GM19328 (cell line): ENCODE data around the gene VWF.

Source experiments
- ATAC-seq: cut with Tn5 transposase; IDR thresholded peaks from one replicate; pipeline ENCODE4 v1.9.1; 2021; ENCODE audit warnings: mild to moderate bottlenecking, moderate library complexity; ENCODE audit not compliant: unreplicated experiment

Gene VWF

DNA sequence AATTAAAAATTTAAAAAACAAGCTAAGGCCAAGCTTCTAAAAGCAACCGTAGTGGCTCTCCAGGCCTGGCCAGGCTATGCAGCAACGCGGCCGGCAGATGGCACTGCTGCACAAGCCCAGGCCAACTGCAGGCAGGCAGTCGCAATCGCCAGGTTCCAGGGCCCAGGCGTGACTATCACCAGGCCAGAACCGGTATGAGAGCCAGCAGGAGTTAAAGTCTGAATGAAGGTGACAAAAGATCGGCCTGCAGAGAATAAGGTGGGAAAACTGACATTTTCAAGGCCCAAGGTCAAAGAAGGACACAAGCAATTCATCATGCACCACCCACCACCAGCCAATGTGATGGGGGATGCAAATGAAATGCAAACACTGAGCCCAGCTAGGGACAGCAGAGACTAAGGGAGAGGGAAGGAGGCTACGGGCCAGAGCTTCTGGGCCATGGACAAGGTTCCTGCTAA is 135.8 kb downstream of the VWF start:
- no peak for ATAC-seq

DNA sequence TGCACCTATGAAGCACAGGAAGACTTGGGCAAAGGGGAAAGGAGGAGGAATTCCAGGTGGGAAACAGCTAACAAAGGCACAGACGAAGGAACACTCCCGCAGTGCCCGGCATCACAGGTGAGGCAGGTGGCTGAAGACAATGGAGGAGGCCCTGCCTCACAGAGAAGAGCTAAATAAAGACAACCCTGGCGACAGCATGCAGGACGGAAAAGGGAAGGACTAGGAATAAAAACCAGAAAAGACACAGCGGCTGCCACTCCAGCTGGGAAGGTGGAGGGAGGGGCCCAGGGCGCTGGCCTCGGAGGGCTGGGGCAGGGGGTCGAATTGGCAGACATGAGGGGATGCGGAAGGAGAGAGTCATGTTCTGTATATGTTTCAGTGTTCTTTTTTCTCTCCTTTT is 136.4 kb downstream of the VWF start:
- no peak for ATAC-seq

DNA sequence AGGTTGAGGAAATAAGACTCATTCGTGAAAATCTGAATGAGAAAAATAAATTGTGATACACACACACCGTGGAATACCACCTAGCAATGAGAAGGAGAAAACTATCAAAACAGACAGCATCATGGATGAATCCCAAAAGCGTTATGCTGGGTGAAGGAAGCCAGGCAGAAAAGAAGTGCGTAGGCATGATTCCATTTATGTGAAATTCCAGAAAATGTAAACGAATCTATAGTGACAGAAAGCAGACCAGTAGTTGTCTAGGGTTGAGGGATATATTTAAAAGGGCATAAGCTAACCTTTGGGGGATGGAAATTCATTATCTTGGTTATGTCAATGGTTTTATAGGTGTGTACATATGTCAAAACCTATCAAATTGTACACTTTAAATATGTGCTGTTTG is 136.9 kb downstream of the VWF start:
- ATAC-seq = no peak

DNA sequence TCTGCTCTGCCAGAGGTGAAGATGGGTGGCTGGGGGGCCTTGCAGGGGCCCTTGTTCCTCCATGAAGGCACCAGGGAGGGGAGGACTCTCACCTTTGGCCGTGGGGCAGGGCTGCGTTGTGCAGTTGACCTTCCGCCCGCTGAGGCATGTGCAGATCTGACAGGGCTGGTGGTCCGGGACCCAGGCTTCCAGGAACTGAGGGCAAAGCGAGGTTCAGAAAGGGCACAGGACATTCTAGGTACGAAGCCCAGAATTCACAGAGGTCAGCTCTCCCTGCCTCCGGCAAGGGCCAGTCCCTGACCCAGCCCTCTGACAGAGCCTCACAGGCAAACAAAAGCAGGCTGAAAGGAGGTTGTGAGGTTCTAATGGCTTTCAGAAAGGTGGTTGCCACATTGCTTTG is 139.0 kb downstream of the VWF start:
- ATAC-seq = no peak

DNA sequence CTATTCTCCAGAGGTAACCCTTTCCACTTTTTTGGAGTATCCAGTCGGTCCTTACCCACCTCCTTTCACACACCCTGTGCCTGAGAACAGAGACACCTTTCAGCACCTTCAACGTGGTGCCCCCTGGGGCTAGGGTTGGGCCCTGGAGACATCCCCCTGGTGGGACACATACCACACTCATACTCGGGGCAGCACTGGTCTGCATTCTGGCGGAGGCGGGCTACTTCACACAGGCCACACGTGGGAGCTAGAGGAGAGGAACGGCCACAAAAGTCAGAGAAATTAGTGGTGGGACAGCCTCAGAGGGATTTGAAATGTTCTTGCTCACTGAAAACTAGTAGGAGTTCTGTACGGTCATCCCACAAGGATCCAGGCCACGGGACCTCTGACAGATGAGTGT is 139.6 kb downstream of the VWF start:
- ATAC-seq = no peak

DNA sequence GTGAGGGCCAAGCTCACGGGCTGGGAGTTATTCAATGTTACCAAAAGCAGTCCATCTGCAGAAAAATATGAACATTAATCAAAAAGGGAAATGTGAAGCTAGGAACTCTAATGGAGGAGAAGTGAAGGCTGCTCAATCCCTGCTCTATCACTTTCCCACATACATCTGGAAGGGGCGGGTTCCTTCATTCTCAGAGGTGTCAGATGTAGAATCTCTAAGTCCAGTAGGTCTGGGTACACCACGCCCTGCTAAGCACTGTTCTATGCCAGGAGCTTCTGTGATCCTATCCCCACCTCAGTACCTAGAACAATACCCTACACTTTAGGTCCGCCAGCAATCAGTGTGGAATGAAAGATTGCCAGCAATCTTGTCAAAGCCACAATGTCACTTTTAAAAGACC is 142.4 kb downstream of the VWF start:
- no peak for ATAC-seq

DNA sequence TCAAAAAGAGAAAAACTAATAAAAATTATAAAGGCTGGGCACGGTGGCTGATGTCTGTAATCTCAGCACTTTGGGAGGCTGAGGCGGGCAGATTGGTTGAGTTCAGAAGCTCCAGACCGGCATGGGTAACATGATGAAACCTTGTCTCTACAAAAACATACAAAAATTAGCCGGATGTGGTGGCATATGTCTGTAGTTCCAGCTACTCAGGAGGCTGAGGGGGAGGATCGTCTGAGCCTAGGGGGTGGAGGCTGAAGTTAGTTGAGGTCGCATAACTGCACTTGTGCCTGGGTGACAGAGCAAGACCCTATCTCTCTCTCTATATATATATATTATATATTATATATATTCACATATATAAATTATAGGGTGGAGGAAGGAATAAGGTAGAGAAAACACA is 146.9 kb downstream of the VWF start:
- no peak for ATAC-seq

DNA sequence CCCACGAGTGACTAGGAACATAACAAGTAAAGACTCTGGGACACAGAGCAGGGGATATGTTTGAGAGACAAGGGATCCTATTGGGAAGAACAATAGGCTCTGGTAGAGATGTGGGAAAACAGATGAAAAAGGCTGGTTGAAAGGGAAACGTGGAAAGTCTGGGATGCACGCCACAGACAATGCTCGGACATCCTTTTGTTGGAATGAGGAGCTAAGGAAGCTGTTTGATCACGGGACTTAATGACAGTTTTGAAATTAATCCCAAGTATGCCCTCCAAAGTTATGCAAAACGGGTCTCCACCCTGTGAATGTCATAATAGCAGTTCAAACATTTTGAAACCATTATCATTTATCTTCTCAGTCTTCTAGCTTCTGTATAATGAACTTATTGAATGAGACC is 147.8 kb downstream of the VWF start:
- ATAC-seq = no peak

DNA sequence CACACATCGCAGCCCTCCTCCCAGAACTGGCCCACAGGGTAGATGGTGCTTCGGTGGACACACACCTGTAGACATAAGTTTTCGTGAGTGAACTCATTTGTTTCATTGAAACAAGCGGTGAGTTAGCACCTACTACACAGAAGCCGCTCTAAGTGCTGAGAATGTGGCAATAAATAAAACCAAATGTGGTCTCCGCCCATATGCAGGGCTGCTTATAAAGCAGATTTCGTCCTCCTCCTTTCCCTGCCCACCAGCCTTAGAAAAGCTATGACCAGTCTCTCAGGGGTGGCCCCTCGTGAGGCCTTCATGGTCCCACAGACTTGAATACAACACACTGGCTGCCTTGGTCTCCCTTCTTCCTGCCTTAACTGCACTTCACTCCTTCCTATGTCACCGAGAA is 148.3 kb downstream of the VWF start:
- no peak for ATAC-seq

DNA sequence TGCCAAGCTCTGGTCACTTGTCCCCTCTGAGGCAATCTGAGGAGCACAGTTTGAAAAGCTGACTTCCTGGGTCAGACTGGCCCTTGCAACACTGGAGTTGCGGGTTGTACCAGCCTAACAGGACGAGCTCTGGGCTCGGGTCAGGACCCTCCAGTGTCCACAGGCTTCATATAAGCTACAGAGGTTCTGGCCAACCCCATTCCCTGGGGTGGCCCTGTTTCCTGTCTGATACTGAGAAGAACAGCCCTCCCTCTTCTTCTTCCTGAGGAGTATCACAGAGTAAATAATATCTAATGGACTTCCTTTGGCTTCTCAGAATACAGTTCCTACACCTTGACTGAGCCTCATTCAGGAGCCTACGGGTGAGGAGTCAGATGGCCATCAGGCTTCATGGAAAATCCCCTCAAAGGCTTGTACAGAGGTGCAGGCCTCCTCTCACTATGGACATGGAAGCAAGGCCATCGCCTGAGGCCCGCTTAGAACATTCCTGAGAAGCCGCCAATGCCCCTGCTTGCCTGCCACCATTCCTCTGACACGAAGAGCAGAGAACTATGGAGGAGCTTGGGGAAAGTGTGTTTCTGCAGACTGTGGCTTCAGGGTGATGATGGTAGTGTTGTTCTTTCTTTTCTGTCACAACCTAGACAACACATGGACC is 150.9 kb downstream of the VWF start:
- ATAC-seq = no peak

DNA sequence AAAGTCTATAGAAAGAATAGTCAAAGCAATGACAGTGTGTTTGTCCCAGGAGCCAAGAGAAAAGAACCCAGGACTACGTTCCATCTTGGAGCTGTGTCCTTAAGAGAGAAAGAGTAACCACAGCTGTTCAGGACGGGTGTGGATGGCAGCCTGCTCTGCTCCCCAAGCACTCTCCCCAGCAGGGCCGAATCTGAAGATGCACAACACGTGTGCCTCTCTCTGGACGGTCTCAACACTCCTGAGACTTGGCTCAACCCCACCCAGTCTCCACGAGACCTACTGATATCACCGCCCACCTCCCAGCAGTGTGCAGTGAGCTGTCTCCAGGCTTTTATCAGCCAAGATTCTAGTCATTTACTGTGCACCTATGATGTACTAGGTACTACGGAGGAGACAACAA is 152.1 kb downstream of the VWF start:
- ATAC-seq = no peak

DNA sequence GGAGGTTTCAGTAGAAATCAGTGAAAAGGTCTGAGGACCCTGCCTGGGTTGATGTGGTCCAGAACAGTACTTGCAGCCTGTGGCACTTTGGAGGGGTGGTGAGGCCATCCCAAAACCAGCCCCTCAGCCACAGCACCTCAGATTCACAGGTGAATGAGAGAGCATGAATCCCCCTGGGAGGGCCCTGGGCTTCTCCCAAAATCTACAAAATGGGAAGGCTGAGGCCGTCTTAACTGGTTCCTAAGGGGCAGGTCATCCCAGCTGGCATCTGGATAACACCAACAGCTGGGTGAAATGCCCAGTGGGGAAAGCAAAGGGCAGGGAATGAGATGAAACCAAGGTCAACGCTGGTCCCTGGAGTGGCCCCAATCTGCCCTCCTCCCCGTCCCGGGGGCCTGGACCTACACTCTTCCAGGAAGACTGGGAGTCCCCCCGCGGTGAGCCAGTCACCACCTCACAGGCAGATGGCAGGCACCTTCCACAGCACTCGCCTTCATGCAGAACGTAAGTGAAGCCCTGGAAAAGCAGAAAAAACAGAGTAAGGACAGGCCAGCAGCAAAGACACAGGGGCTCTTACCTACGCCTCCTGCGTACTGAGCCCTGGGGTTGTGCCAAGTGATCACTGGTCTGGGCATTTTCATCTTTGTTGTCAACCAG is 153.1 kb downstream of the VWF start:
- no peak for ATAC-seq

DNA sequence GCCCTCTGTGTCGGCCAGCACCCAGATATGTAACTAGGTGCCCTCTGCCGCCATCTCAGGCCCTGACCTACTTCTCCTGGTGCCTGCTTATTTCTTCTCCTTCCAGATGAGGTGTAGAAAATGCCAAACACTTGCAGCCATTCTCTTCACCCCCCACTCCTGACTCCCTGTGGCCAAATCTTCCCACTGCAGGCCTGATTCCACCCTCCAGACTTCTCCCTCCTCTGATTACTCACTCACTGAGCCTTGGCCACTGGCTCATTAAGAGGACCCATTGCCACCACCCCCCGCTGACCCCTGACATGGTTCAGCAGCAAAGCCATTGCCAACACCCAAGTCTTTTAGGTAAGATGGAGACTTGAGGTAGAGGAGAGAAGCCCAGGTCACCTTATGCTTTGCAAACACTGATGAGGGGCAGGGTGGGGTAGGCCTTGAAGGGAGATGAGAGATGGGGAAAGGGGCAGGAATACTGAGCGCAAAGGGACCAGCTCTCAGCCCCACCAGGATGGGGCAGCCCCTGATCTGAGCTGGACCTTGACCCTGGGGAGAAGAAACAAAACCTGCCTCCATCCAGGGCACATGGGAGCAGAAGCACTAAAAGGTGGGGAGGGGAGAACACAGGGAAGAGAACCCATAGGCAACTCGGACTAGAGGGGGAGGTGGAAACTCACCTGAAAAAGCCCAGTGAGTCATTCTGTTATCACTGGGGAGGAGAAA is 154.3 kb downstream of the VWF start:
- no peak for ATAC-seq

DNA sequence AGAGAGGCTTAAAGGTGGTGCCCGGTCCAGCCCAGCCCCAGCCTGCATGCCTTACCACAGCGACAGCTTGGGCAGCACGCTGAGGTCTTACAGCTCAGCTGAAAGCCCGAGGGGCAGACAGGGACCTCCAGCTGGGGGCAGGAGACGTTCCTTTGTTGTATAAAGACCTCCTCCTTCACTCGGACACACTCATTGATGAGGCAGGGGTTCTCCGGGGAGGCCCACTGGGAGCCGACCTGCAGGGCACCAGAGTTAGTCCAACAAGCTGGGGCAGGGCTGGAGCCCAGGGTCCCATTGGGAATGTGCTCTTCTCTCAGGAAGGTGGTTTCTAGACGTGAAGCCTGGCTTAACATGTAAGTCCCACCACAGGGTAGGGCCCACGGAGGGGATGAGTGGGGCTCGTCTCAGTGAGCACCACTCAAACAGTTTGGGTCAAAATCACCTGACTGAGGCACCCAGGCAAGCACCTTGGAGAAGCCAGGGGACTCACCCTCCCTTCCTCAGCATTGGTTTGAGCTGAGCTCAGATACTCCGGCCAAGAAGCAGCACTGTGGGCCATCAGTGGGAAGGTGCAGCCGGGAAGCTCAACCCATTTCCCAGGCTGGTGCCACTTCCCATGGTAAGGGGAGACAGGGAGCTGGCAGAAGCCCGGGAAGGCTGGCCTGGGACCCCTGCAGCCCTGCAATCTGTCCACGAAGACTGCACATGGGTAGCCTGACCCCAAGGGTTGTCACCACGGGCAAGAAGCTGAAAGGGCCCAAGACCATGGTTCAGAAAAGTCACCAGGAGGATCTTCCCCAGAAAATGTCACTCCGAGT is 155.1 kb downstream of the VWF start:
- ATAC-seq = no peak

DNA sequence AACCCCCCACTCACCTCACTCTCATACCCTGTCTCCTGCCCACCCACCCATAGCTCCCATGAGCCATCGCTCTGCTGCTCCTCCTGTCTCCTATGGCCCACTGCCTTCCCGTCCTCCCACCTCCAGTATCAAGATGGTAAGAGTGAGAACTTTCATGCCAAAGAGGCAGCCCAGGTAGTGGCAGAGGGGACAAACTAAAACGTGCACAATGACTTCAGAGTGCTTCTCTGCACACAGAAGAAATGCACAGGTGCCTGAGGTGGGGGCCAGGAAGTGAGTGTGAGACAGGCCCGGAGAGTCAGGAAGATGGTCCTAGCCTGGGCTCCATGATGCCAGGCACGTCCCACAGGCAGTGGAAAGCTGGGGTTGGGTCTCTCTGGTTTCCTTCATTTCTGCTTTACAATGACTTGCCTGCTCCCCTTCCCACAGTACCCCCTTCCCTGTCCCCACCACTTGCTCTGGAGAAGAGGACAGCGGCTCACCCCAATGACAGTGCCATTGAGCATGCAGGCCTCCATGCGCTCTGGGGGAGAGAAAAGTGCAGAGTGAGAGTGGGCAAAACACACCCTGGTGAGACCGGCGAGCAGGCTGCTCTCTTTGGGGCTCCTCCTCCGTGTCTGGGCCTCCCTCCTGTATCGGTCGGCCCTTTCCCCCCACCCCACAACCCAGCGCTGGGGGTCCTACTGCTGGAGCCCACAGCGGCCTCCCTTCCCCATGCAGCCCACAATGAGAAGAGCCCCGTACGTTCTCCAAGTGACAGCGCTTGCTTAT is 156.6 kb downstream of the VWF start:
- no peak for ATAC-seq

DNA sequence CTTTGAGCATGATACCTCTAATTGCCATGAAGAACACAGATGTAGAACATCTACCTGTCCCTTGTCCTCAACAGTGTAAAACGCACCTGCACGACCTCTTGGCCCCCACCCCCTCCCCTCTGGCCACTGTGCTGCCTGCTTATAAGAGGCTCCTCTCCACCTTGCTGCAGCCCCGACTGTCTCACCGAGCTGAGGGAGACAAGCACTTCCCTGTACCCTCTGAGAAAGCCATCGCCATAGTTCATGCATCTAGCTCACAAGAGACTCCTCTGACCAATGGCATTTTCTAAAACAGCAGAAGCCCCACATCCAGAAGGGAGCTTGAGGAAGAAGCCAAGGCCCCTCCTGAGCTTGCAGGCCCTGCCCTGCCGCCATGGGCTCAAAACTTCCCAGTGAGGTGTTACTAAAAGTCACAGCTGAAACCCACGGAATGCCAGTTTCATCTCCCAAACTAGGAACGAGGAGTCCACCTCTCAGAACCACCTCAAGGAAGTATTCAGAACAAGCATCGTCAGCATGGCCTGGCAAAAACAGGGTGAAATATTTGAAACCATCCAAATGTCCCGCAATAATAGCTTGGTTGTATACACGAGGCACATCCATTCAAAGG is 157.9 kb downstream of the VWF start:
- no peak for ATAC-seq

DNA sequence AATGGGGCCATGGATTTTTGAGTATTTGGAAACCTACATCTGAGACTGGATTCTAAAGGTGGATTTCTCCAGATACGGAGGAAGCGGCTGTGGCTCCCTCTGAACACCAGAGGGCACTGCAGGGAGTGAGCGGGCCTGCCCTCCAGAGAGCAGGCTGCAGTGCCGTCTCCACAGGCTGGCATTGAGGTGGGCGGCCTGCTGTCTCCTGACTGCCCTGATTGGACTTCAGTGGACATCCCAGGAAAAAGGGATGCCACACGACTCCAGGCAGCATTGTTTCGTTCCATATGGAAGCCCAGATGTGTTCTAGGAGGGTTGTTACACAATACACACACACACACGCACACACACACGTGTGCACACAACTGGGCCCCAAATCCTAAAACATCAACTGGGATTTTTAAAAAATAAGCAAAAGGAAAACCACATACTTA is 158.5 kb downstream of the VWF start:
- no peak for ATAC-seq

DNA sequence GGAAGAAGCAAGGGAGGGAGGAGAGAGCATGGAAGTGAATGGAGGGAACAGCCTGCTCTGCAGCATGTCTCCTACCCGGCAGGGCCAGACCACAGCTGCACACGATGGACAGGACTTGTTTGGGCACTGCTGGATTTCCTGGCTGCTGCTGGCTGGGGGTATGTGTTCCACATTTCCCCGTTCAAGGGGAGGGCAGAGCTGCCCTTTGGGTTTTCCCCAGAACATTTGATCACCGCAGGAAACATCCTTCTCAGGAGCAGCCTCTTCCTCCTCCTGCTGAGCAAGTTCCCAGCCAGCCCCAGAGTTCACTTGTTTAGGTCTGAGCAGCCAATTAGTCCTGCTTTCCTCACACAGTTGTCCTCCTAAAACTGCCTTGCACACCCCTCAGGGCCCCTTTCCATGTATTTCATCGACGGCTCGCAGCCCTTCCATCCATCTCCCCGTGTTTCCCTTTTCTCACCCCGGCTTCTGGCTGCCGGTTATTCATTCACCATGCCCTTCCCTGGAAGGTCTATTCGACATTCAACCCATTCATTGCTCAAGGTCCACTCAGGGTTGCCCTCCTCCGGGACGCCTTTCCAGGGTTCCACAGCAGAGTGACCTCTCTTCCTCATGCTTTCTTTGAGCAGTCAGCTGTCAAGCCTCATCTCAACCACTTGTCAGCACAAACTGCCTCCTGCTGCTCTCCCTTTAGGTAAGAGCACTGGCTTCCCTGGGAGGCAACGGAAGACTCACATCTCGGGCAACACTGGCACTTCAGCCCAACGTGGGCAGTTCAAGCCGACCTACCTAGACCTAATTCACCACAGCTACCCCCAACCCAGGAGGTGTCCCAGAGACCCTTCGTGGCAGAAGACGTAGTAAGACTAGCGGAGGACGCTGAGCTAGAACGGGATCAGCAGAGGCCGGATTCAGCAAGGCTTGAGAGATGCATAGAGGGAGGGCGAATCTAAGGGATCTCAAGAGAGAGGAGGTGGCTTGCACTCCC is 159.3 kb downstream of the VWF start:
- no peak for ATAC-seq

DNA sequence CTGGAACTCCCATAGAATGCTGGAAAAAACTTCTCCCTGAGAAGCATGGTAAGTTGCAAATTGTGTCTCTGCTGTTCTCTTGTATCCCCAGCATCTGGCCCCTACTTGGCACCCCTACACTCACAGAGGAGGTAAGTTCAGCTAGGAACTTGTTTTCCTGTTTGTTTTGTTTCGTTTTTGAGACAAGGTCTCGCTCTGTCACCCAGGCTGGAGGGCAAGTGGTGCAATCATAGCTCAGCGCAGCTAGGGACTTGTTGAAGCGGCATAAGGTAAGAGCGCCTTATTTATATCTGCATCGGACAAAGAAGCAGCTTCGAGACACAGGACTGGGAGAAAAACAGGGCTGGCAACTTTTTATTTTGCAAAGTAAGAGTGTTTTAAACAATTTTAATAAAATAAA is 161.0 kb downstream of the VWF start:
- no peak for ATAC-seq
